ENCODE results near the gene KRTAP1-5.

GRCh38 chr17:40981115-40981514, 45.9 kb downstream of the KRTAP1-5 start:
- TF ChIP-seq CTCF (IDR thresholded peaks at IDR 0.05; ENCODE audit: low read length) (no peak), EZH2 (optimal IDR thresholded peaks at IDR 0.05; ENCODE audit: low read depth, low read length) (no peak), EZH2phosphoT487 (IDR thresholded peaks at IDR 0.05; ENCODE audit: low read length) (no peak)
